CD14-positive monocyte (primary cell): Measurements from ENCODE around the gene CANX. TPM values are rescaled to one million over a fixed set of nuclear protein-coding genes. Genes with fewer than 3 reads are reported as not detected.
A peak's percentile ranks its signal among the peaks of the same experiment; 100 is the strongest.

Source experiments
- DNase-seq, 3 donors: peaks; one replicate each; pipeline ENCODE4 v3.0.0-alpha.2; 2011 to 2022
- H2AFZ ChIP-seq: 2 replicates; pipeline ENCODE4 v1.6.0; 2012; ENCODE audit warnings: mild to moderate bottlenecking, low read depth, low read length, inconsistent platforms; ENCODE audit not compliant: insufficient read depth, poor library complexity, severe bottlenecking
- H3K27ac ChIP-seq, 2 donors: 1 replicate in 1 of 2; 2 replicates in 1 of 2; pipeline ENCODE4 v1.5.1; 2012 to 2013; ENCODE audit warnings: low read length in 2 of 2, control low read depth in 1 of 2, inconsistent platforms in 1 of 2, low read depth in 1 of 2, mild to moderate bottlenecking in 1 of 2
- H3K27me3 ChIP-seq, 2 donors: one replicate each; pipeline versions ENCODE4 v1.6.0 to v1.6.1; 2011 to 2013; ENCODE audit warnings: low read length in 2 of 2; ENCODE audit not compliant: control insufficient read depth in 2 of 2, insufficient read depth in 2 of 2
- H3K36me3 ChIP-seq, 2 donors: replicated peaks in 1 of 2; 1 replicate in 1 of 2; 2 replicates in 1 of 2; pipeline versions ENCODE4 v1.5.1 to v1.6.1; 2012 to 2013; ENCODE audit warnings: low read length in 2 of 2, control low read depth in 1 of 2, inconsistent platforms in 1 of 2, mild to moderate bottlenecking in 1 of 2; ENCODE audit not compliant: insufficient read depth in 2 of 2, control insufficient read depth in 1 of 2
- H3K4me1 ChIP-seq, 2 donors: 1 replicate in 1 of 2; 2 replicates in 1 of 2; pipeline versions ENCODE4 v1.5.1 to v1.6.1; 2012 to 2013; ENCODE audit warnings: low read length in 2 of 2, control low read depth in 1 of 2, inconsistent platforms in 1 of 2, mild to moderate bottlenecking in 1 of 2, moderate library complexity in 1 of 2; ENCODE audit not compliant: insufficient read depth in 2 of 2, control insufficient read depth in 1 of 2
- H3K4me2 ChIP-seq: replicated peaks from 2 replicates; pipeline ENCODE3; 2012; ENCODE audit warnings: low read length, moderate library complexity, mild to moderate bottlenecking; ENCODE audit not compliant: poor library complexity, severe bottlenecking; ENCODE audit errors: extremely low read depth
- H3K4me3 ChIP-seq, 3 experiments: fragments of 200-600 bp in 1 of 3; sonication (generic) in 1 of 3; replicated peaks in 1 of 3; 1 replicate in 2 of 3; 2 replicates in 1 of 3; pipeline ENCODE4 v1.5.1; 2011 to 2013; ENCODE audit warnings: low read length in 3 of 3, mild to moderate bottlenecking in 3 of 3, control low read depth in 2 of 3, low read depth in 2 of 3, inconsistent platforms in 1 of 3, moderate library complexity in 1 of 3
- H3K79me2 ChIP-seq: 2 replicates; pipeline ENCODE4 v1.6.0; 2012; ENCODE audit warnings: mild to moderate bottlenecking, control low read depth, inconsistent platforms, low read length, moderate library complexity; ENCODE audit not compliant: insufficient read depth
- H3K9ac ChIP-seq: 2 replicates; pipeline ENCODE4 v1.6.0; 2017; ENCODE audit warnings: low read length, mild to moderate bottlenecking; ENCODE audit not compliant: insufficient read depth, poor library complexity, severe bottlenecking
- H3K9me3 ChIP-seq, 2 donors: replicated peaks in 1 of 2; 1 replicate in 1 of 2; 2 replicates in 1 of 2; pipeline versions ENCODE4 v1.5.1 to v1.6.1; 2012 to 2013; ENCODE audit warnings: low read length in 2 of 2, control low read depth in 1 of 2; ENCODE audit not compliant: control insufficient read depth in 1 of 2, insufficient read depth in 1 of 2
- H4K20me1 ChIP-seq: 2 replicates; pipeline ENCODE4 v1.6.0; 2012; ENCODE audit warnings: mild to moderate bottlenecking, low read length, control low read depth, moderate library complexity; ENCODE audit not compliant: insufficient read depth
- H3K27ac Mint-ChIP-seq, 7 donors: one replicate each; pipeline ENCODE4 v1.8.0; 2020; ENCODE audit warnings: mild to moderate bottlenecking in 7 of 7, mixed read lengths in 7 of 7, moderate library complexity in 6 of 7, inconsistent platforms in 2 of 7
- H3K27me3 Mint-ChIP-seq, 3 donors: one replicate each; pipeline ENCODE4 v1.8.0; 2021 to 2022; ENCODE audit warnings: low read depth in 3 of 3, mild to moderate bottlenecking in 3 of 3, mixed read lengths in 3 of 3, moderate library complexity in 3 of 3, inconsistent platforms in 1 of 3
- H3K36me3 Mint-ChIP-seq, 2 donors: one replicate each; pipeline ENCODE4 v1.8.0; 2020; ENCODE audit warnings: mixed read lengths in 2 of 2, inconsistent platforms in 1 of 2, mild to moderate bottlenecking in 1 of 2
- H3K4me1 Mint-ChIP-seq: one replicate; pipeline ENCODE4 v1.8.0; 2020; ENCODE audit warnings: mild to moderate bottlenecking, mixed read lengths
- H3K4me3 Mint-ChIP-seq, 2 donors: one replicate each; pipeline ENCODE4 v1.8.0; 2020; ENCODE audit warnings: mild to moderate bottlenecking in 2 of 2, mixed read lengths in 2 of 2, moderate library complexity in 1 of 2
- H3K9me3 Mint-ChIP-seq, 7 donors: one replicate each; pipeline ENCODE4 v1.8.0; 2020 to 2022; ENCODE audit warnings: mixed read lengths in 7 of 7, mild to moderate bottlenecking in 6 of 7, moderate library complexity in 6 of 7, inconsistent platforms in 2 of 7
- CTCF ChIP-seq: fragments of 200-600 bp; IDR thresholded peaks from one replicate; pipeline ENCODE4 v1.8.0; 2022; ENCODE audit warnings: antibody characterized with exemption, mild to moderate bottlenecking
- WGBS: methylation state at CpG from one replicate; pipeline ENCODE4 v1.1.5; 2013; ENCODE audit warnings: missing lambda C conversion rate; ENCODE audit not compliant: insufficient coverage; 5-methylcytosine and 5-hydroxymethylcytosine counted together
- intact Hi-C, 2 donors: fragments of 100-400 bp; cut with micrococcal nuclease; formaldehyde crosslinking; loops; one replicate each; pipeline versions ENCODE4 v1.15.0 to v1.15.1; 2023
- polyA plus RNA-seq, 3 donors: library from polyadenylated mRNA; depleted of rRNA in 1 of 3; unstranded in 2 of 3; stranded (reverse) in 1 of 3; fragments of 300-500 nt in 2 of 3; fragments of >200 nt in 1 of 3; fragmentation: Illumina TruSeq in 2 of 3; gene quantifications; 1 replicate in 2 of 3; 2 replicates in 1 of 3; pipeline ENCODE4 v1.2.3, GENCODE V29; 2012 to 2021

The CANX gene
- polyA plus RNA-seq, 3 donors, result 78.1 to 368 (median 259) TPM

DNA sequence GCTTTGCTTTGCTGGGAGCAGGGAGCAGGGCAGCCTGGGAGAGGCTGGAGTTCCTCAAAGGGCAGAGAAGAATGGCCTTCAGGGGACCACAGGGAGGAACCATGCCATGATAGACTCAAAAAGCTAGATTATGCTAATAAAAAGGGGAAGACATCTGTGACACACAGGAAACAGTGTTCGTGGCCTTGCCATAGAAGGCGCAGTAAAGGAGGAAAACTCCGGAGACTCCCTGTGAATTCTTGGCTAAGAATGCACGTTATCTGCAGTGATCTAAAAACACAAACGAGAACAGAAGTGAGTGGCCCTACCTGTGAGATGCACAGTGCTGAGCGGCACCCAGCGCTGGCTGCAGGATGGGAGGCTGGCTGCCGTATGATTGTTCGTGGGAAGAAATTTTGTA is 79.1 kb downstream of the CANX start:
- H3K36me3 ChIP-seq, result peaks cover 19 to 29% of the 10 kb centered on the region in 2 donors
- DNase-seq, result peak; percentile 56 to 86 (median 85)
- H3K27ac Mint-ChIP-seq, result peak overlapping the region; percentile 68 to 95 (median 91)

GRCh38 chr5:179778591-179778990 is 79.8 kb downstream of the CANX start:
- TF ChIP-seq CTCF, result no peak
- peaks cover 0 to under 1% (median 0%) of the 10 kb centered on the region in 7 donors for H3K9me3 Mint-ChIP-seq
- Histone ChIP-seq H3K9me3 (no peaks in the 10 kb centered on the region), H2AFZ (no peak overlapping the region), H3K79me2 (peaks cover 65% of the 10 kb centered on the region), H3K9ac (no peak overlapping the region), H3K4me2 (peak overlapping the region; percentile 62), H3K27ac (peak overlapping the region; percentile 30 to 78), H4K20me1 (peaks cover 94% of the 10 kb centered on the region), H3K4me3 (peak overlapping the region in 1 of 3 experiments; percentile 46), H3K27me3 (no peaks in the 10 kb centered on the region), H3K36me3 (peaks cover 13 to 22% of the 10 kb centered on the region in 2 donors), H3K4me1 (peaks cover 69 to 74% of the 10 kb centered on the region in 2 donors)
- H3K36me3 Mint-ChIP-seq, result peaks cover 24 to 55% of the 10 kb centered on the region in 2 donors
- intact Hi-C loops, result loop anchor here in 1 of 2 donors (2.0 kb wide), 1 partner anchor 14 kb away; the partner anchor contains the start of gene LTC4S
- WGBS, result 96% methylated on average over 5 of the region's 5 CpGs
- H3K27me3 Mint-ChIP-seq, result peaks cover 0 to 2% (median 0%) of the 10 kb centered on the region in 3 donors
- DNase-seq, result no peak
- peak overlapping the region in 6 of 7 donors; percentile 12 to 95 (median 84) for H3K27ac Mint-ChIP-seq
- H3K4me1 Mint-ChIP-seq, result peaks cover 69% of the 10 kb centered on the region
- H3K4me3 Mint-ChIP-seq, result no peak overlapping the region

More for the DNA sequence above, 79.1 kb downstream of the CANX start:
- Histone ChIP-seq H3K4me3 (peak overlapping the region in 1 of 3 experiments; percentile 46), H3K9ac (no peak overlapping the region), H3K27ac (peak overlapping the region; percentile 30 to 78), H3K4me2 (peak overlapping the region; percentile 62), H4K20me1 (peaks cover 93% of the 10 kb centered on the region), H3K9me3 (no peaks in the 10 kb centered on the region), H2AFZ (no peak overlapping the region), H3K79me2 (peaks cover 72% of the 10 kb centered on the region), H3K27me3 (no peaks in the 10 kb centered on the region), H3K4me1 (peaks cover 69 to 80% of the 10 kb centered on the region in 2 donors)
- no peak for TF ChIP-seq CTCF
- Mint-ChIP-seq H3K36me3 (peaks cover 30 to 58% of the 10 kb centered on the region in 2 donors), H3K4me1 (peaks cover 73% of the 10 kb centered on the region), H3K4me3 (peak overlapping the region; percentile 13 to 61), H3K9me3 (no peaks in the 10 kb centered on the region), H3K27me3 (peaks cover 0 to 2% (median 0%) of the 10 kb centered on the region in 3 donors)
- WGBS, result 17% methylated on average over 9 of the region's 9 CpGs
- intact Hi-C loops, result loop anchor here in 1 of 2 donors (2.0 kb wide), 2 partner anchors 15 kb away; partner anchors contain the start of gene LTC4S
